ENCODE measurements around the gene HFM1.
"Not testable (repeated sequence)": the region's sequence is repeated elsewhere in the genome, so short reads cannot be mapped to it uniquely, and the experiment has no call there.

HFM1 gene

GRCh38 chr1:91404151-91405012 lies at the start of gene HFM1:
HFM1 (minus strand) TSS chr1:91404837; CDS start chr1:91401082, 3,755 bp downstream.
- DNase-seq, result peak; percentile 42

GRCh38 chr1:91454136-91454535 lies 49.5 kb upstream of the HFM1 start:
- DNase-seq, result no peak

- DNase-seq, result no peak
These were observed 45.6 kb upstream of the HFM1 start for GRCh38 chr1:91450260-91450659.

GRCh38 chr1:91447782-91448181 lies 43.1 kb upstream of the HFM1 start:
- not testable (repeated sequence) for DNase-seq

GRCh38 chr1:91441980-91442379 lies 37.3 kb upstream of the HFM1 start:
- DNase-seq, result not testable (repeated sequence)

- DNase-seq, result no peak
These were observed 36.2 kb upstream of the HFM1 start for GRCh38 chr1:91440847-91441246.

- no peak for DNase-seq
These were observed 34.4 kb upstream of the HFM1 start for GRCh38 chr1:91439016-91439415.

- DNase-seq, result no peak
These were observed 23.7 kb upstream of the HFM1 start for GRCh38 chr1:91428182-91428798.

GRCh38 chr1:91427741-91428140 lies 23.1 kb upstream of the HFM1 start:
- DNase-seq, result no peak

GRCh38 chr1:91422523-91422922 lies 17.9 kb upstream of the HFM1 start:
- not testable (repeated sequence) for DNase-seq

GRCh38 chr1:91412371-91412770 lies 7.7 kb upstream of the HFM1 start:
- DNase-seq, result no peak

- no peak for DNase-seq
These were observed 2.2 kb upstream of the HFM1 start for GRCh38 chr1:91406773-91407389.

- no peak for DNase-seq
These were observed 2.6 kb downstream of the HFM1 start for GRCh38 chr1:91402023-91402422.

GRCh38 chr1:91400133-91400725 lies 4.4 kb downstream of the HFM1 start:
- no peak for DNase-seq

GRCh38 chr1:91398291-91398690 lies 6.3 kb downstream of the HFM1 start:
- DNase-seq, result no peak

GRCh38 chr1:91397605-91398004 lies 7.0 kb downstream of the HFM1 start:
- DNase-seq, result no peak

GRCh38 chr1:91393042-91393441 lies 11.6 kb downstream of the HFM1 start:
- no peak for DNase-seq

GRCh38 chr1:91386109-91386508 lies 18.5 kb downstream of the HFM1 start:
- no peak for DNase-seq

- no peak for DNase-seq
These were observed 21.2 kb downstream of the HFM1 start for GRCh38 chr1:91383456-91383855.

GRCh38 chr1:91381844-91382243 lies 22.8 kb downstream of the HFM1 start:
- DNase-seq, result no peak

GRCh38 chr1:91374086-91374485 lies 30.6 kb downstream of the HFM1 start:
- no peak for DNase-seq

- DNase-seq, result not testable (repeated sequence)
These were observed 32.4 kb downstream of the HFM1 start for GRCh38 chr1:91372230-91372629.

GRCh38 chr1:91349524-91349923 lies 55.1 kb downstream of the HFM1 start:
- DNase-seq, result no peak

GRCh38 chr1:91346824-91347223 lies 57.8 kb downstream of the HFM1 start:
- DNase-seq, result no peak
